NCI-H1048 (cell line): Measurements from ENCODE around the gene CHRNA7.
"Not testable (repeated sequence)": the region's sequence is repeated elsewhere in the genome, so short reads cannot be mapped to it uniquely, and the experiment has no call there.

Source experiments
- DNase-seq: peaks from one replicate; lab custom pipeline; 2025; lab: John Stamatoyannopoulos, UW

The CHRNA7 gene

GRCh38 chr15:32120577-32121383 is 90.5 kb downstream of the CHRNA7 start:
- no peak for DNase-seq

- DNase-seq: no peak
These were observed 91.0 kb downstream of the CHRNA7 start for GRCh38 chr15:32121384-32121695.

- no peak for DNase-seq
These were observed 91.7 kb downstream of the CHRNA7 start for GRCh38 chr15:32122013-32122412.

- no peak for DNase-seq
These were observed 93.2 kb downstream of the CHRNA7 start for GRCh38 chr15:32123473-32123872.

- DNase-seq: no peak
These were observed 94.4 kb downstream of the CHRNA7 start for GRCh38 chr15:32124726-32125125.

GRCh38 chr15:32125595-32125994 is 95.3 kb downstream of the CHRNA7 start:
- DNase-seq: no peak

- DNase-seq: no peak
These were observed 99.5 kb downstream of the CHRNA7 start for GRCh38 chr15:32129815-32130214.

- no peak for DNase-seq
These were observed 100.5 kb downstream of the CHRNA7 start for GRCh38 chr15:32130823-32131222.

GRCh38 chr15:32131803-32132202 is 101.5 kb downstream of the CHRNA7 start:
- DNase-seq: no peak

GRCh38 chr15:32132859-32133258 is 102.5 kb downstream of the CHRNA7 start:
- DNase-seq: no peak

GRCh38 chr15:32134842-32135241 is 104.5 kb downstream of the CHRNA7 start:
- no peak for DNase-seq

- no peak for DNase-seq
These were observed 105.0 kb downstream of the CHRNA7 start for GRCh38 chr15:32135335-32135734.

GRCh38 chr15:32145512-32145911 is 115.2 kb downstream of the CHRNA7 start:
- DNase-seq: not testable (repeated sequence)

GRCh38 chr15:32148833-32149555 is 118.7 kb downstream of the CHRNA7 start:
- no peak for DNase-seq

GRCh38 chr15:32152574-32152973 is 122.3 kb downstream of the CHRNA7 start:
- DNase-seq: no peak

- DNase-seq: not testable (repeated sequence)
These were observed 123.7 kb downstream of the CHRNA7 start for GRCh38 chr15:32153868-32154623.

- DNase-seq: not testable (repeated sequence)
These were observed 131.8 kb downstream of the CHRNA7 start for GRCh38 chr15:32162143-32162542.

- not testable (repeated sequence) for DNase-seq
These were observed 133.8 kb downstream of the CHRNA7 start for GRCh38 chr15:32164065-32164464.

- DNase-seq: not testable (repeated sequence)
These were observed 134.4 kb downstream of the CHRNA7 start for GRCh38 chr15:32164747-32165146.

- not testable (repeated sequence) for DNase-seq
These were observed 135.5 kb downstream of the CHRNA7 start for GRCh38 chr15:32165775-32166174.

GRCh38 chr15:32166270-32166669 is 136.0 kb downstream of the CHRNA7 start:
- not testable (repeated sequence) for DNase-seq

GRCh38 chr15:32167913-32168312 is 137.6 kb downstream of the CHRNA7 start:
- DNase-seq: not testable (repeated sequence)

GRCh38 chr15:32180579-32180978 is 150.3 kb downstream of the CHRNA7 start:
- not testable (repeated sequence) for DNase-seq
